ENCODE data around the gene MDK.

DNA sequence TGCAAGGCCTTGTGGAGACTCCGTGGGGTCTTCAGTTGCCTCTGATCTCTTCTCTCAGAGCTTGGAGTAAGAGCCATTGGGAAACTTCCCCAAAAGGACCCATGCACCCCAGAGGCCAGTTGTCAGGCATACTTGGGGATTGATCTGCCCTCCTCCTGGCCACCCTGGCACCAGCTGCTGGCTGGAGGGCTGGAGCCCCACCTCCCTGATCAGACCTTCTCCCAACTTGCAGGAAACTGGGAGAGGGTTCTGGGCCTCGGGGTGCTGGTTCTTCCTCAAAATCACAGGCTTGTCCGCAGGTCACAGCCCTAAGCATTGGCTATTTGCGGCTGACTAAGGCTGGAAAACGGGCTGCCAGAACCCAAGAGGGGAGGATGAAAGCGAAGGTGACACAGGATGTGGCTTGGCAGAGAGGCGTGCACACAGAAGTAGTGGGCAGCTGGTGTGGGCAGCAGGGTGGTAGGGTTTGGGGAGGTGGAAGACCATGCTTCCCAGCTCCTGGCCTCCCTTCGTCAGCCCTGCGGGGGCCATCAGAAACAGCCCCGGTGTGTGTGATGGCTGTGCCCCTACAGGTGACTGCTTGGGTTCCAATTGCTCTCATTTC is 35.5 kb upstream of the MDK start:
- TF ChIP-seq POLR2AphosphoS5 (IDR thresholded peaks at IDR 0.05; ENCODE audit: low read depth, low read length) (no peak), CTCF (IDR thresholded peaks at IDR 0.05) (no peak), REST (IDR thresholded peaks at IDR 0.05; ENCODE audit: insufficient read depth in 1 of 2, low read depth in 2 of 2, low read length in 1 of 2) (no peak), TCF7L2 (IDR thresholded peaks at IDR 0.05; ENCODE audit: low read depth, low read length) (no peak)

All from Panc1 (cell line).